Hepatocyte (in vitro differentiated cells): ENCODE measurements around the gene RRP9. TPM values are rescaled to one million over a fixed set of nuclear protein-coding genes. Genes with fewer than 3 reads are reported as not detected.

Source experiments
- DNase-seq: peaks from one replicate; pipeline ENCODE4 v3.0.0-alpha.2; 2016; ENCODE audit warnings: low spot score
- H2AFZ ChIP-seq: fragments of 200-600 bp; sonication (generic); 2 replicates; pipeline ENCODE4 v1.6.0; 2016; ENCODE audit warnings: antibody characterized with exemption, mild to moderate bottlenecking
- H3K27ac ChIP-seq: fragments of 200-600 bp; sonication (generic); 2 replicates; pipeline ENCODE4 v1.5.1; 2016; ENCODE audit warnings: mild to moderate bottlenecking
- H3K27me3 ChIP-seq: fragments of 200-600 bp; sonication (generic); 2 replicates; pipeline ENCODE4 v1.6.1; 2016
- H3K36me3 ChIP-seq: fragments of 200-600 bp; sonication (generic); replicated peaks from 2 replicates; pipeline ENCODE4 v1.5.1; 2016; ENCODE audit warnings: low read depth; ENCODE audit not compliant: insufficient read depth
- H3K4me1 ChIP-seq: fragments of 200-600 bp; sonication (generic); 2 replicates; pipeline ENCODE4 v1.5.1; 2016; ENCODE audit warnings: mild to moderate bottlenecking, moderate library complexity; ENCODE audit not compliant: insufficient read depth
- H3K4me2 ChIP-seq: fragments of 200-600 bp; sonication (generic); 2 replicates; pipeline ENCODE4 v1.6.0; 2016
- H3K4me3 ChIP-seq: fragments of 200-600 bp; sonication (generic); 2 replicates; pipeline ENCODE4 v1.5.1; 2016; ENCODE audit warnings: mild to moderate bottlenecking
- H3K79me2 ChIP-seq: fragments of 200-600 bp; sonication (generic); 2 replicates; pipeline ENCODE4 v1.6.0; 2017; ENCODE audit warnings: mild to moderate bottlenecking
- H3K9me2 ChIP-seq: fragments of 200-600 bp; sonication (generic); replicated peaks from 2 replicates; pipeline ENCODE4 v1.6.0; 2017; ENCODE audit warnings: mild to moderate bottlenecking; ENCODE audit not compliant: insufficient read depth
- H3K9me3 ChIP-seq: fragments of 200-600 bp; sonication (generic); 2 replicates; pipeline ENCODE4 v1.5.1; 2016; ENCODE audit warnings: low read depth, mild to moderate bottlenecking
- H4K20me1 ChIP-seq: fragments of 200-600 bp; sonication (generic); 2 replicates; pipeline ENCODE4 v1.6.0; 2016; ENCODE audit warnings: mild to moderate bottlenecking; ENCODE audit not compliant: insufficient read depth, poor library complexity, severe bottlenecking
- CTCF ChIP-seq: fragments of 200-600 bp; sonication (generic); IDR thresholded peaks from 2 replicates; pipeline ENCODE4 v1.5.1; 2016; ENCODE audit warnings: antibody characterized with exemption, mild to moderate bottlenecking; ENCODE audit not compliant: poor library complexity
- EZH2 ChIP-seq: fragments of 200-600 bp; sonication (generic); IDR thresholded peaks from 2 replicates; pipeline ENCODE4 v1.6.1; 2016; ENCODE audit warnings: antibody characterized with exemption, mild to moderate bottlenecking, borderline replicate concordance
- EZH2phosphoT487 ChIP-seq: fragments of 200-600 bp; sonication (generic); IDR thresholded peaks from one replicate; pipeline ENCODE4 v1.6.1; 2018; ENCODE audit warnings: antibody characterized with exemption, mild to moderate bottlenecking, low read depth, moderate library complexity; ENCODE audit not compliant: unreplicated experiment, severe bottlenecking
- WGBS: methylation state at CpG from one replicate; pipeline ENCODE4 v1.1.6; 2016; ENCODE audit warnings: low lambda C conversion rate; ENCODE audit errors: missing lambda C conversion rate; 5-methylcytosine and 5-hydroxymethylcytosine counted together
- polyA plus RNA-seq: library from polyadenylated mRNA; unstranded; fragments of >200 nt; fragmentation: Nextera tagmentation; extraction: Ambion mirVana; gene quantifications from 2 replicates; pipeline ENCODE4 v1.2.1, GENCODE V29; 2016
- total RNA-seq: library from RNA; depleted of rRNA; stranded (reverse); fragments of >200 nt; gene quantifications from 2 replicates; pipeline ENCODE4 v1.2.3, GENCODE V29; 2014

The RRP9 gene
- total and polyA plus RNA-seq, 2 experiments from 2014 or later, result 17.5 to 32.8 TPM

DNA sequence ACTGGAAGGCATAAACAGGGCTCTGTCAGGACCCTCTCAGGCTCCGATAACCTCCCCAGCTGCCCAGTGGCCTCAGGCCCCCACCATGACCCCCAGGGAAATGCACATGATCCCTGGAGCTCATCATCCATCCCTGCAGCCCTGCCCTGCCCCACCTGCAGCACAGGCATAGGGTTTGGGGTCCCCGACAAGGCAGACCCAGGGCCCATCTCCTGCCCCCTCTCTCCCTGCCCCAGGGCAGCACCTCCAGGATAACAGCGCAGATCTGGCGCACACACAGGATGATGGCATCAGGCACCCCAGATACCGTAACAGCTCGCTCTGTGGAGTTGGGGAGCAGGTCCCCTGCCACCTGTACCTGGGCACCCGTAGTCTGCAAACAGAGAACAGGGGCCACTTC, 17.9 kb upstream of the RRP9 start:
- H3K36me3 ChIP-seq, result no peaks in the 10 kb centered on the region
- H3K4me1 ChIP-seq, result peaks cover 11% of the 10 kb centered on the region
- no peaks in the 10 kb centered on the region for H3K9me2 ChIP-seq
- H3K27ac ChIP-seq, result no peak overlapping the region
- no peak overlapping the region for H2AFZ ChIP-seq
- no peak overlapping the region for H3K4me2 ChIP-seq
- no peak for TF ChIP-seq EZH2
- TF ChIP-seq EZH2phosphoT487, result no peak
- no peak for TF ChIP-seq CTCF
- no peak overlapping the region for H3K4me3 ChIP-seq
- peaks cover 7% of the 10 kb centered on the region for H3K79me2 ChIP-seq
- no peaks in the 10 kb centered on the region for H4K20me1 ChIP-seq
- peaks cover 10% of the 10 kb centered on the region for H3K27me3 ChIP-seq
- H3K9me3 ChIP-seq, result no peaks in the 10 kb centered on the region
- no peak for DNase-seq
- WGBS, result 100% methylated on average over 7 of the region's 7 CpGs

DNA sequence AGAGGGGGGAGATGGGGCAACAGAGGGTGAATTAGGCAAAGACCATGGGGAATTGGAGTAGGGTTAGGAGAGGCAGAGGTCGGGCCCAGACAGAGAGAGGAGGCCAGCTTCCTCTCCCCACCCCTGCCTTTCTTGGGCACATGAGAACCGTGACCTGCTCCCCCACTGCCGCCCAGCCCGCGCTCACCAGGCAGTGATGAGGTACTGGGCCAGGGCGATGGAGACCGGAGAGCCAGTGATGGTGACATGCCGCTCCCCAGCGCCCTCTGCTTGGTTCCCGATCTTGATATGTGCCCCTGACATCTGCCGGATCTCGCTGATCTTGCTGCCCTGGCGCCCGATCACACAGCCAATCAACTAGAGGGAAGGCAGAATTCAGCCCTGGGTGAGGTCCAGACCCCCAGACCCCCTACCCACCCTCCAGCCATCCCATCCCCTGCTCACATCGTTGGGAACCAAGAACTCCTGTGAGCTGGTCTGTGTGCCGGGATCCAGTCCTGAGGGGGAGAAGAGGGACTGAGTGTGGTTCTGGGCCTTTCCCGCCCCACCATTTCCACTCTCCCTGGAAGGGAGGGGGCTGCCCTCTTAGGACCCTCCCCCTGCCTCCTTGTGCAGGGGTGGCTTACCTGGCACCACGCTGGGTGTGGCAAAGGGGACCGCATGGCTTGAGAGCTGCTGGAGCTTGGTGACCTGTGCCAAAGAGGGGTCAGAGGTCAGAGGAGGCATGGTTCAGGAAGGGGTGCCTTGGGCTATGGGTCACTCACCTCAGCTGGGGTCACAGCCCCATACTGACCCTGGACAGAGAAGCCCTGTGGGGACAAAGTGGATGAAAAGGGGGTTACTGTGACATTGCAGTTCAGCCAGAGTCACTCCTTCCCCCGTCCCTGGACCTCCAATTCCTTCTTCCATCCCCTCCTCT, 17.2 kb upstream of the RRP9 start:
- H3K4me1 ChIP-seq, result peaks cover 11% of the 10 kb centered on the region
- peaks cover under 1% of the 10 kb centered on the region for H3K79me2 ChIP-seq
- 95% methylated on average over 20 of the region's 20 CpGs for WGBS
- no peak overlapping the region for H3K27ac ChIP-seq
- DNase-seq, result no peak
- no peak overlapping the region for H3K4me2 ChIP-seq
- H3K4me3 ChIP-seq, result no peak overlapping the region
- peaks cover 17% of the 10 kb centered on the region for H3K27me3 ChIP-seq
- H3K36me3 ChIP-seq, result no peaks in the 10 kb centered on the region
- no peaks in the 10 kb centered on the region for H3K9me2 ChIP-seq
- no peaks in the 10 kb centered on the region for H4K20me1 ChIP-seq
- no peaks in the 10 kb centered on the region for H3K9me3 ChIP-seq
- TF ChIP-seq CTCF (no peak), EZH2phosphoT487 (no peak), EZH2 (no peak)
- H2AFZ ChIP-seq, result no peak overlapping the region

GRCh38 chr3:51957520-51958205, 16.0 kb upstream of the RRP9 start:
- DNase-seq, result no peak
- Histone ChIP-seq H3K9me2 (no peaks in the 10 kb centered on the region), H4K20me1 (no peaks in the 10 kb centered on the region), H3K4me1 (peaks cover 11% of the 10 kb centered on the region), H3K79me2 (no peaks in the 10 kb centered on the region), H2AFZ (no peak overlapping the region), H3K4me3 (no peak overlapping the region), H3K27me3 (peaks cover 22% of the 10 kb centered on the region), H3K9me3 (no peaks in the 10 kb centered on the region), H3K36me3 (no peaks in the 10 kb centered on the region), H3K27ac (no peak overlapping the region), H3K4me2 (no peak overlapping the region)
- TF ChIP-seq EZH2phosphoT487, result no peak
- TF ChIP-seq EZH2, result no peak
- TF ChIP-seq CTCF, result no peak
- WGBS, result 95% methylated on average over 15 of the region's 15 CpGs
